B cell (primary cell): ENCODE measurements around the gene CELA3B. TPM values are rescaled to one million over a fixed set of nuclear protein-coding genes. Genes with fewer than 3 reads are reported as not detected.
A peak's percentile ranks its signal among the peaks of the same experiment; 100 is the strongest.

Experiments used
- ATAC-seq: fragments of 200-7000 bp; cut with Tn5 transposase; one replicate; pipeline ENCODE4 v1.10.0; 2021; ENCODE audit warnings: low read depth, mild to moderate bottlenecking, moderate number of reproducible peaks, moderate library complexity
- CTCF ChIA-PET: fragments of 350-600 bp; sonication (Branson Sonifier 250); formaldehyde crosslinking; loops from one replicate; lab custom pipeline; 2021; ENCODE audit warnings: antibody characterized with exemption, inconsistent platforms; lab: Charles Lee
- POLR2A ChIA-PET: fragments of 350-600 bp; sonication (Branson Sonifier 250); formaldehyde crosslinking; loops from one replicate; lab custom pipeline; 2021; ENCODE audit warnings: antibody characterized with exemption; lab: Charles Lee
- DNase-seq: peaks from one replicate; pipeline ENCODE4 v3.0.0; 2013
- H2AFZ ChIP-seq: 2 replicates; pipeline ENCODE4 v1.6.1; 2012; ENCODE audit warnings: mild to moderate bottlenecking, low read depth, low read length; ENCODE audit not compliant: insufficient read depth, poor library complexity, severe bottlenecking
- H3K27ac ChIP-seq, 2 donors: 1 replicate in 1 of 2; 2 replicates in 1 of 2; pipeline ENCODE4 v1.5.1; 2012 to 2013; ENCODE audit warnings: low read length in 2 of 2, mild to moderate bottlenecking in 2 of 2, moderate library complexity in 1 of 2
- H3K27me3 ChIP-seq, 4 experiments: fragments of 200-600 bp in 1 of 4; sonication (generic) in 1 of 4; replicated peaks in 1 of 4; 1 replicate in 2 of 4; 2 replicates in 2 of 4; pipeline versions ENCODE4 v1.6.1 to v1.7.0; 2013 to 2016; ENCODE audit warnings: low read length in 3 of 4, mild to moderate bottlenecking in 2 of 4, mixed read lengths in 1 of 4, moderate library complexity in 1 of 4; ENCODE audit not compliant: insufficient read depth in 4 of 4, control insufficient read depth in 3 of 4; ENCODE audit errors: control extremely low read depth in 1 of 4
- H3K36me3 ChIP-seq, 2 experiments: replicated peaks in 1 of 2; 1 replicate in 1 of 2; 2 replicates in 1 of 2; pipeline versions ENCODE4 v1.6.1 to v1.7.1; 2013; ENCODE audit warnings: low read length in 1 of 2; ENCODE audit not compliant: insufficient read depth in 2 of 2, control insufficient read depth in 1 of 2; ENCODE audit errors: control extremely low read depth in 1 of 2, extremely low read depth in 1 of 2
- H3K4me1 ChIP-seq, 2 donors: fragments of 200-600 bp in 1 of 2; sonication (generic) in 1 of 2; 1 replicate in 1 of 2; 2 replicates in 1 of 2; pipeline versions ENCODE4 v1.5.1 to v1.6.1; 2013 to 2017; ENCODE audit warnings: low read length in 2 of 2; ENCODE audit not compliant: control insufficient read depth in 2 of 2, insufficient read depth in 2 of 2
- H3K4me2 ChIP-seq: replicated peaks from 2 replicates; pipeline ENCODE3; 2012; ENCODE audit warnings: mild to moderate bottlenecking, low read depth, low read length; ENCODE audit not compliant: poor library complexity, severe bottlenecking
- H3K4me3 ChIP-seq, 5 experiments: fragments of 200-600 bp in 1 of 5; sonication (generic) in 1 of 5; 1 replicate in 3 of 5; 2 replicates in 2 of 5; pipeline versions ENCODE4 v1.5.1 to v1.7.0; 2011 to 2016; ENCODE audit warnings: low read length in 4 of 5, mild to moderate bottlenecking in 4 of 5, low read depth in 2 of 5, control low read depth in 1 of 5, moderate library complexity in 1 of 5; ENCODE audit not compliant: insufficient read depth in 1 of 5; ENCODE audit errors: control extremely low read depth in 1 of 5, extremely low read depth in 1 of 5
- H3K79me2 ChIP-seq: fragments of 200-600 bp; sonication (generic); one replicate; pipeline ENCODE4 v1.6.0; 2016; ENCODE audit warnings: low read length; ENCODE audit not compliant: control insufficient read depth, insufficient read depth
- H3K9ac ChIP-seq: fragments of 200-600 bp; sonication (generic); 2 replicates; pipeline ENCODE4 v1.6.1; 2017; ENCODE audit warnings: mild to moderate bottlenecking, low read length, moderate library complexity
- H3K9me3 ChIP-seq, 3 donors: one replicate each; pipeline versions ENCODE4 v1.6.1 to v1.7.1; 2013; ENCODE audit warnings: low read length in 2 of 3; ENCODE audit not compliant: control insufficient read depth in 2 of 3, insufficient read depth in 1 of 3; ENCODE audit errors: control extremely low read depth in 1 of 3
- H4K20me1 ChIP-seq: 2 replicates; pipeline ENCODE4 v1.6.0; 2012; ENCODE audit warnings: mild to moderate bottlenecking, low read length; ENCODE audit not compliant: insufficient read depth, control insufficient read depth, poor library complexity, severe bottlenecking
- H3K27ac Mint-ChIP-seq: one replicate; pipeline ENCODE4 v1.8.0; 2021; ENCODE audit warnings: mixed read lengths
- H3K27me3 Mint-ChIP-seq: one replicate; pipeline ENCODE4 v1.8.0; 2021; ENCODE audit warnings: mixed read lengths
- H3K4me1 Mint-ChIP-seq: one replicate; pipeline ENCODE4 v1.8.0; 2021; ENCODE audit warnings: mixed read lengths
- H3K4me3 Mint-ChIP-seq: one replicate; pipeline ENCODE4 v1.8.0; 2021; ENCODE audit warnings: mixed read lengths
- H3K9me3 Mint-ChIP-seq: one replicate; pipeline ENCODE4 v1.8.0; 2022; ENCODE audit warnings: mixed read lengths; ENCODE audit not compliant: insufficient read depth
- CTCF ChIP-seq: fragments of 200-600 bp; IDR thresholded peaks from one replicate; pipeline ENCODE4 v1.8.0; 2022; ENCODE audit warnings: antibody characterized with exemption, mild to moderate bottlenecking
- EZH2 ChIP-seq: IDR thresholded peaks from 2 replicates; pipeline ENCODE4 v1.6.1; 2012; ENCODE audit warnings: borderline replicate concordance, low read depth, mild to moderate bottlenecking, moderate library complexity, low read length; ENCODE audit not compliant: insufficient read depth, poor library complexity, severe bottlenecking
- WGBS: methylation state at CpG from one replicate; pipeline ENCODE4 v1.1.5; 2013; ENCODE audit warnings: missing lambda C conversion rate; ENCODE audit not compliant: insufficient coverage; 5-methylcytosine and 5-hydroxymethylcytosine counted together
- intact Hi-C: fragments of 100-400 bp; cut with micrococcal nuclease; formaldehyde crosslinking; loops from one replicate; pipeline ENCODE4 v1.10.0; 2022
- polyA plus RNA-seq: library from polyadenylated mRNA; depleted of rRNA; stranded (reverse); fragments of >200 nt; gene quantifications from 2 replicates; pipeline ENCODE4 v1.2.3, GENCODE V29; 2012
- total RNA-seq, 2 donors: library from RNA; stranded (reverse); fragments of 120-200 nt in 1 of 2; gene quantifications; 1 replicate in 1 of 2; 2 replicates in 1 of 2; pipeline versions ENCODE4 v1.2.3 to v1.2.4, GENCODE V29; 2013 to 2022

CELA3B gene
- total and polyA plus RNA-seq, 2 donors (not counting 1 experiment from before 2014, with no cell fraction given) = not detected

DNA sequence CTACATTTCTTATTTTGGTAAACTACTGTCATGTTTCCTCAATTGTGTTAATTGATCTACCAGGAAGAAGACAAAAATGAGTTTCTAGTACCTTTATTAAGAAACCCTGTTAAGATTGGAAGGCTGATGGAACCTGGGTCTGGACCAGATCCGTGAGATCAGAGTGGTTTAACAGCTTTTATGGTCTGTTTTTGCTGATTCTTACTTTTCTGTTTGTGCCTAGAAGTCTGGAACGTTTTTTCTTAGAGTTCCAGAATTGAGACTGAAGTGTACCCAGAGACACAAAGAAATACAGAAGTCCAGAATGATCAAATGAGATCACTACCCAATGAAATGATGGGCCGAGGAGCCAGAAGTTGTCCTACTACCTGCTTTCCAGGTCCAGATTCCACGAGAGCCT is 53.2 kb downstream of the CELA3B start:
- Histone ChIP-seq H3K27me3 (no peaks in the 10 kb centered on the region), H3K4me3 (no peak overlapping the region), H3K4me1 (peaks cover 15 to 27% of the 10 kb centered on the region in 2 donors), H3K79me2 (peaks cover 16% of the 10 kb centered on the region), H3K4me2 (no peak overlapping the region), H3K9me3 (peaks cover 0 to 6% (median 0%) of the 10 kb centered on the region in 3 donors), H2AFZ (no peak overlapping the region), H3K9ac (no peak overlapping the region), H3K27ac (no peak overlapping the region), H4K20me1 (no peaks in the 10 kb centered on the region), H3K36me3 (peaks cover 0 to 8% of the 10 kb centered on the region in 2 experiments)
- intact Hi-C loops = no loop called here
- Mint-ChIP-seq H3K27me3 (no peaks in the 10 kb centered on the region), H3K4me1 (peaks cover 38% of the 10 kb centered on the region), H3K4me3 (no peak overlapping the region), H3K9me3 (no peaks in the 10 kb centered on the region), H3K27ac (peak overlapping the region; percentile 41)
- ATAC-seq (no peak), DNase-seq (no peak)
- ChIA-PET POLR2A (no interaction called here), CTCF (interaction anchor here (1.0 kb wide), 1 partner anchor 24 kb away, joined by 3 read pairs; no protein-coding TSS in a partner anchor)
- 100% methylated on average over 3 of the region's 4 CpGs for WGBS
- TF ChIP-seq EZH2 = no peak
- no peak for TF ChIP-seq CTCF

DNA sequence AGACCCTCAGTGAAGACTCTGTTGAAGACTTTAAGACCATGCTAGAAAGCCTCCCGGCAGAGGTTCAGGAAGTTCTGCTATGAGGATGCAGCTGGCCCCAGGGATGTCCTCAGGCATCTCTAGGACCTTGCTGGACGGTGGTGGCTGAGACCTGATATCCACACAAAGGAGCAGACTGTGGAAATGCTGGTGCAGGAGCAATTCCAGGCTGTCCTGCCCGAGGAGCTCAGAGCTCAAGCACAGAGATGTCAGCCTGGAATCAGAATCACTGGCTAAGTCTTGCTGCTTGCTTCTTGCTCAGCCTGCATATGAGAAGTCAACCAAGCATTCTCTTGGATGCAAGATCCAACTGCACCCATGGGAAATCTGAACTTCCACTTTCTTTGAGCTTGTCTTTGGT is 53.7 kb downstream of the CELA3B start:
- CTCF ChIA-PET = interaction anchor here (1.0 kb wide), 1 partner anchor 24 kb away, joined by 3 read pairs; no protein-coding TSS in a partner anchor
- no peak overlapping the region for H3K27ac ChIP-seq
- DNase-seq (no peak), ATAC-seq (no peak)
- no peaks in the 10 kb centered on the region for H4K20me1 ChIP-seq
- POLR2A ChIA-PET = interaction anchor here (0.7 to 1.6 kb wide), 2 partner anchors 22 to 1589 kb away, joined by 4 to 6 read pairs; partner anchors contain the start of gene CDC42
- TF ChIP-seq CTCF (no peak), EZH2 (no peak)
- no peaks in the 10 kb centered on the region for H3K9me3 Mint-ChIP-seq
- H3K4me2 ChIP-seq = no peak overlapping the region
- H3K9ac ChIP-seq = no peak overlapping the region
- peaks cover 36% of the 10 kb centered on the region for H3K4me1 Mint-ChIP-seq
- H3K4me3 ChIP-seq = no peak overlapping the region
- 100% methylated on average over 3 of the region's 3 CpGs for WGBS
- intact Hi-C loops = no loop called here
- peaks cover 16% of the 10 kb centered on the region for H3K79me2 ChIP-seq
- no peaks in the 10 kb centered on the region for H3K27me3 ChIP-seq
- H3K4me3 Mint-ChIP-seq = no peak overlapping the region
- H3K36me3 ChIP-seq = peaks cover 0 to 8% of the 10 kb centered on the region in 2 experiments
- peak overlapping the region; percentile 41 for H3K27ac Mint-ChIP-seq
- H3K27me3 Mint-ChIP-seq = no peaks in the 10 kb centered on the region
- H3K4me1 ChIP-seq = peaks cover 15 to 27% of the 10 kb centered on the region in 2 donors
- H3K9me3 ChIP-seq = peaks cover 0 to 6% (median 0%) of the 10 kb centered on the region in 3 donors
- H2AFZ ChIP-seq = no peak overlapping the region
